Right lobe of liver (tissue), 6 donors: Measurements from ENCODE around the gene SEMA6B. TPM values are rescaled to one million over a fixed set of nuclear protein-coding genes. Genes with fewer than 3 reads are reported as not detected.
A peak's percentile ranks its signal among the peaks of the same experiment; 100 is the strongest.

ENCODE experiments used
- ATAC-seq, 4 donors: fragments of 200-7000 bp; cut with Tn5 transposase; one replicate each; pipeline ENCODE4 v1.9.1; 2020; ENCODE audit warnings: mild to moderate bottlenecking in 4 of 4, moderate library complexity in 4 of 4
- DNase-seq, 3 donors: peaks; one replicate each; pipeline ENCODE4 v3.0.0-alpha.2; 2020
- H3K27ac ChIP-seq, 3 donors: fragments of 200-600 bp; one replicate each; pipeline ENCODE4 v1.8.0; 2022
- H3K27me3 ChIP-seq, 2 donors: fragments of 200-600 bp; one replicate each; pipeline ENCODE4 v1.8.0; 2022
- H3K36me3 ChIP-seq, 4 donors: fragments of 200-600 bp; sonication (generic) in 1 of 4; one replicate each; pipeline versions ENCODE4 v1.5.1 to v1.8.0; 2017 to 2022; ENCODE audit warnings: control low read depth in 1 of 4
- H3K4me1 ChIP-seq, 4 donors: fragments of 200-600 bp; sonication (generic) in 1 of 4; one replicate each; pipeline versions ENCODE4 v1.5.1 to v1.8.0; 2017 to 2022; ENCODE audit warnings: control low read depth in 1 of 4
- H3K4me3 ChIP-seq, 3 donors: fragments of 200-600 bp; one replicate each; pipeline ENCODE4 v1.8.0; 2022
- H3K9me3 ChIP-seq, 4 donors: fragments of 200-600 bp; sonication (generic) in 1 of 4; one replicate each; pipeline versions ENCODE4 v1.5.1 to v1.8.0; 2017 to 2022; ENCODE audit warnings: control low read depth in 1 of 4
- POLR2A ChIP-seq: fragments of 450-650 bp; IDR thresholded peaks from one replicate; pipeline ENCODE4 v1.6.1; 2017; ENCODE audit warnings: antibody characterized with exemption, mild to moderate bottlenecking
- WGBS: methylation state at CpG from one replicate; pipeline ENCODE4 v1.1.6; 2018; ENCODE audit warnings: low coverage, low lambda C conversion rate; ENCODE audit not compliant: insufficient coverage; ENCODE audit errors: missing lambda C conversion rate; 5-methylcytosine and 5-hydroxymethylcytosine counted together
- intact Hi-C, 2 donors: fragments of 100-400 bp; cut with DNase I; formaldehyde crosslinking; loops; one replicate each; pipeline versions ENCODE4 v1.11.2 to v1.14.1; 2022
- total RNA-seq, 6 experiments: library from RNA; depleted of rRNA in 2 of 6; stranded (reverse); fragments of >200 nt in 2 of 6; fragmentation: NEBNext Ultra II Directional in 3 of 6; extraction: Animal tissue kit (Norgen Biotek cat#: 25700) in 3 of 6; gene quantifications; one replicate each; pipeline versions ENCODE4 v1.1.0 to v1.2.4, GENCODE V29; 2016 to 2023
- TF ChIP-seq, protein P1 (sequence below), 4 donors: fragments of 200-600 bp in 3 of 4; fragments of 450-650 bp in 1 of 4; IDR thresholded peaks; one replicate each; pipeline versions ENCODE4 v1.5.1 to v1.8.0; 2016 to 2022; ENCODE audit warnings: antibody characterized with exemption in 4 of 4, mild to moderate bottlenecking in 2 of 4
- donor health status: DM: no; HTN: yes; CAD: no.
- donor health status: DM: no; HTN: no; CAD: no.
- donor health status: DM: no; HTN: no; CAD: no.
- donor health status: DM: no; HTN: yes; CAD: no.
- donor health status: DM: no; HTN: yes; CAD: no.

Gene SEMA6B
- total RNA-seq, 6 experiments from 2014 or later, result 1.0 to 6.5 (median 2.3) TPM

DNA sequence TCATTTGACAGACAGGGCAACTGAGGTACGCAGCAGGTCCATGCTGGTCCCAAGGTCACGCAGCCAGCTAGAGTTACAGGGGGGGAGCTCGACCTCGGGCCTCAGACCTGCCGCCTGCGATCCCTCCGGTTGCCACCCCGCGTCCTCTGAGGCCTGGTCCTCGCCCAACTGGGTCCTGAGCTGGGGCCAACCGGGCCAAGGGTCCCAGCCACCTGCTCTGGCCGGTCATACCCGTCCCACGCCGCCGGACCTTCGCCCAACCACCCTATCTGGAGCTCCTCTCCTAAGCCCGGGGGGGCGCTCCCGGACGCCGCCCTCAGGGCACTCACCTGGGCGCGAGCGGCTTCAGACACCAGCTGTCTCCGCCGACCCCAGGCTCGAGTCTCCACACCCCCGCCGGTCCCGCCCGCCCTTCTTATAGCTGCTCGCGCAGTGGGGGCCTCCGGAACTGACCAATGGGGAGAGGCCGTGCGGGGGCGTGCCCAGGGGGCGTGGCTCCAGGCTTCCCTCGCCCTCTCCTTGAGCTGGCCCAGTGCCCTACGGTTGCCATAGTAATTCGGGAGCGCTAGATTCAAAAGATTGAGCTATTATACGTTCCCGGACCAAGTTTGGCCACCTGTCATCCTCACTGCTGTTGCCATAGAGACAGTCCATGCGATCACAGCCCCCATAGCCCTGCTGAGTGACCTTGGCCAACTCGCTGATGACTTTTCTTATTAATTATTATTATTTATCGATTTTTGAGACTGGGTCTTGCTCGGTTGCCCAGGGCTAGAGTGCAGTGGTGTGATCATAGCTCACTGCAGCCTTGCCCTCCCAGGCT is 24.4 kb downstream of the SEMA6B start, which contains the start of gene PLIN5:
Gene PLIN5 (minus strand): TSS at position 389 of the 823 bp plus-strand sequence. CDS start 1,150 bp downstream, outside the sequence.
- Histone ChIP-seq H3K4me3 (peak within 1 kb of the TSS in 2 of 3 donors; percentile 70 to 81), H3K36me3 (peaks cover 0 to 3% (median 1%) of the 10 kb centered on the region in 4 donors), H3K27ac (peak within 1 kb of the TSS in 2 of 3 donors; percentile 77 to 87), H3K4me1 (peaks cover 0 to 42% (median 0%) of the 10 kb centered on the region in 4 donors), H3K27me3 (no peaks in the 10 kb centered on the region), H3K9me3 (no peaks in the 10 kb centered on the region)
- ATAC-seq (peak; percentile 45 to 75 (median 65)), DNase-seq (peak; percentile 94 to 98 (median 97))
- peak; percentile 79 for TF ChIP-seq POLR2A
- TF ChIP-seq, protein P1, sequence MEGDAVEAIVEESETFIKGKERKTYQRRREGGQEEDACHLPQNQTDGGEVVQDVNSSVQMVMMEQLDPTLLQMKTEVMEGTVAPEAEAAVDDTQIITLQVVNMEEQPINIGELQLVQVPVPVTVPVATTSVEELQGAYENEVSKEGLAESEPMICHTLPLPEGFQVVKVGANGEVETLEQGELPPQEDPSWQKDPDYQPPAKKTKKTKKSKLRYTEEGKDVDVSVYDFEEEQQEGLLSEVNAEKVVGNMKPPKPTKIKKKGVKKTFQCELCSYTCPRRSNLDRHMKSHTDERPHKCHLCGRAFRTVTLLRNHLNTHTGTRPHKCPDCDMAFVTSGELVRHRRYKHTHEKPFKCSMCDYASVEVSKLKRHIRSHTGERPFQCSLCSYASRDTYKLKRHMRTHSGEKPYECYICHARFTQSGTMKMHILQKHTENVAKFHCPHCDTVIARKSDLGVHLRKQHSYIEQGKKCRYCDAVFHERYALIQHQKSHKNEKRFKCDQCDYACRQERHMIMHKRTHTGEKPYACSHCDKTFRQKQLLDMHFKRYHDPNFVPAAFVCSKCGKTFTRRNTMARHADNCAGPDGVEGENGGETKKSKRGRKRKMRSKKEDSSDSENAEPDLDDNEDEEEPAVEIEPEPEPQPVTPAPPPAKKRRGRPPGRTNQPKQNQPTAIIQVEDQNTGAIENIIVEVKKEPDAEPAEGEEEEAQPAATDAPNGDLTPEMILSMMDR (IDR thresholded peaks at IDR 0.05), result peak in 2 of 4 donors; percentile 3 to 13
- 10% methylated on average over 9 of the region's 49 CpGs for WGBS
- intact Hi-C loops, result no loop called here

DNA sequence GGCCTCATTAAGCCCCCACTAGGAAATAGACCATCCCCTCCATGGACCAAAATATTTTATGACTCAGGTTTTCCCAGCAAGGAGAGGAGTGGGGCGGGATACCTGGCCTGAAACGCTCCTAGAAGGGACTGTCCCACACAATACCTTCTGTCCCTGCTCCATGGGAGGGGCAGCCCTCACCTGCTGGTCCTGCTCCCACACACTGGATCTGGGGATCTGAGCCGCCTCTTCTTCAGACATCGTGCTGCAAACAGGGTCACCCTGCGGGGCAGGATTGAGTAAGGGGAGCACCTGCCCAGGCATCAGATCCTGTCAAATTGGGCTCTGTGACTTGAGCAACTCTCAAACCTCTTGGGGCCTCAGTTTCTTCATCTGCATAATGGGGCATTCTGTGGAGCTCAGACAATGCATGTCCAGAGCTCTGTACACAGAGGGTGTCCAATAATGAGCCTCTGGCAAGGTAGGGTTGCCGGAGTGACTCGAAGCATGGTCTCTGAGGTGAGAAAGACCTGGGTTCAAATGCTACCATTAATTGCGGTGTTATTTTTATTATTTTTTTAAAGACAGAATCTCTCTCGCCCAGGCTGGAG is 25.6 kb downstream of the SEMA6B start:
- TF ChIP-seq, protein P1 (IDR thresholded peaks at IDR 0.05), result no peak
- TF ChIP-seq POLR2A, result no peak
- H3K9me3 ChIP-seq, result no peaks in the 10 kb centered on the region
- no peaks in the 10 kb centered on the region for H3K27me3 ChIP-seq
- 90% methylated on average over 2 of the region's 9 CpGs for WGBS
- no peak for DNase-seq
- no peak for ATAC-seq
- intact Hi-C loops, result no loop called here
- H3K27ac ChIP-seq, result peak overlapping the region in 1 of 3 donors; percentile 87
- H3K36me3 ChIP-seq, result peaks cover 0 to 3% (median 3%) of the 10 kb centered on the region in 4 donors
- peaks cover 0 to 41% (median 0%) of the 10 kb centered on the region in 4 donors for H3K4me1 ChIP-seq
- H3K4me3 ChIP-seq, result peak overlapping the region in 1 of 3 donors; percentile 70

DNA sequence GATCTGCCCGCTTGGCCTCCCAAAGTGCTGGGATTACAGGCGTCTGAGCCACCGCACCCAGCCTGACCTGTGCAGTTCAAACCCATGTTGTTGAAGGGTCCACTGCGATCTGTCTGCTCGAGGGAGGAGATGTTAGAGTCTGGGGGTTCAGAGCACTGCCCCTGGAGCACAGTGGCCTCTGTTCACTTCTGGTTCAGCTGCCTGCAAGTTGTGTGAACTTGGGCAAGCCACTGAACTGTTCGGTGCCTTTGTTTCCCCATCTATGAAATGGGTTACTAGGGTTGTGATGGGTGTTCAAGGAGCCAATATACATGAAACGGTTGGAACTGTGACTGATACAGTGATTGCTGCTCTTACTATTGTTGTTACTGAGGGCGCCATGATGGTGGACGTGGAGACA is 26.1 kb downstream of the SEMA6B start:
- H3K27me3 ChIP-seq, result no peaks in the 10 kb centered on the region
- TF ChIP-seq POLR2A, result no peak
- WGBS, result 64% methylated on average over 4 of the region's 9 CpGs

DNA sequence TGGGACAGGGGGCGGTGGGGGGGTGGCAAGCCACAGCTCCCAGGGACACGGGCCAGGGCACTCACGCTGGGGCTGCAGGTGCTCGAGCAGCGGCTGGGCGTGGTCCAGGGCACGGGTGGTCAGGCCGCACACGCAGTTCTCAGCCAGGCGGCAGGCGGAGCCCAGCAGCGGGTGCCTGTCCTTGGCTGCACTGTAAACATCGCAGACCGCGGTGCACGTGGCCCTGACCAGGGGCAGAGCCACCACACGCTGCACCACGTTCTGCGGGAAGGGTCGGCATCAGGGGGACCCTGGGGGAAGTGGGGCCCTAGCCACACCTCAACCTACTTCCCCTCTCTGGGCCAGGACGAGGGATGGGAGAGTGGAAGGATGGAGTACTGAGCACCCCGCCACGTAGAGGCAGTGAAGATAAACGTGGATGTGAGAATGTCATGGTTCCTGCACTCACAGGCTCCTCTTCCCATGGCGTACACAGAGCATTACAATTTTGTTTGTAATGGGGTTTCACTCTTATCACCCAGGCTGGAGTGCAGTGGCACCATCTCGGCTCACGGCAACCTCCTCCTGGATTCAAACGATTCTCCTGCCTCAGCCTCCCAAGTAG is 27.8 kb downstream of the SEMA6B start:
- 25% methylated on average over 7 of the region's 28 CpGs for WGBS
- ATAC-seq, result peak; percentile 8 to 40 (median 33)
- no peaks in the 10 kb centered on the region for H3K27me3 ChIP-seq
- peak overlapping the region in 1 of 3 donors; percentile 27 for H3K27ac ChIP-seq
- peaks cover 0 to 10% (median 0%) of the 10 kb centered on the region in 4 donors for H3K36me3 ChIP-seq
- peaks cover 0 to 32% (median 0%) of the 10 kb centered on the region in 4 donors for H3K4me1 ChIP-seq
- H3K9me3 ChIP-seq, result no peaks in the 10 kb centered on the region
- intact Hi-C loops, result no loop called here
- TF ChIP-seq POLR2A, result no peak
- TF ChIP-seq, protein P1 (IDR thresholded peaks at IDR 0.05), result no peak
- no peak overlapping the region for H3K4me3 ChIP-seq
- DNase-seq, result peak; percentile 70 to 83 (median 77)

More for the DNA sequence above, 26.1 kb downstream of the SEMA6B start:
- peaks cover 0 to 35% (median 0%) of the 10 kb centered on the region in 4 donors for H3K4me1 ChIP-seq
- peaks cover 0 to 9% (median 3%) of the 10 kb centered on the region in 4 donors for H3K36me3 ChIP-seq
- no peak overlapping the region for H3K27ac ChIP-seq
- no peaks in the 10 kb centered on the region for H3K9me3 ChIP-seq
- ATAC-seq (no peak), DNase-seq (no peak)
- no peak overlapping the region for H3K4me3 ChIP-seq
- intact Hi-C loops, result no loop called here
